ENCODE data around the gene LPP. TPM values are rescaled to one million over a fixed set of nuclear protein-coding genes. Genes with fewer than 3 reads are reported as not detected.

The LPP gene
- total RNA-seq, 1 experiment from 2014 or later, result 20.2 TPM

Small RNA genes within 50 kb of the gene (small RNA-seq; reads per million reads assigned to genes)
- gene MIR28, result 6.1 to 1,028 reads per million in 2 experiments

Data from SK-MEL-5 (cell line).